Endodermal cell (in vitro differentiated cells): ENCODE results near the gene PLAA. TPM values are rescaled to one million over a fixed set of nuclear protein-coding genes. Genes with fewer than 3 reads are reported as not detected.

Experiments
- DNase-seq: peaks from one replicate; pipeline ENCODE4 v3.0.0-alpha.2; 2017
- H3K27ac ChIP-seq: 2 replicates; pipeline ENCODE4 v1.5.1; 2013; ENCODE audit warnings: mild to moderate bottlenecking, low read depth, low read length, moderate library complexity
- H3K27me3 ChIP-seq: 2 replicates; pipeline ENCODE4 v1.6.1; 2013; ENCODE audit warnings: mild to moderate bottlenecking, low read length, moderate library complexity; ENCODE audit not compliant: insufficient read depth, control insufficient read depth, poor library complexity, severe bottlenecking
- H3K36me3 ChIP-seq: 2 replicates; pipeline ENCODE4 v1.7.0; 2013; ENCODE audit warnings: mild to moderate bottlenecking, low read length, moderate library complexity; ENCODE audit not compliant: control insufficient read depth, insufficient read depth
- H3K4me1 ChIP-seq: one replicate; pipeline ENCODE4 v1.7.0; 2013; ENCODE audit warnings: low read length; ENCODE audit not compliant: control insufficient read depth, insufficient read depth
- H3K4me3 ChIP-seq: 2 replicates; pipeline ENCODE4 v1.5.1; 2013; ENCODE audit warnings: mild to moderate bottlenecking, low read length, moderate library complexity
- H3K9ac ChIP-seq: 2 replicates; pipeline ENCODE4 v1.6.1; 2013; ENCODE audit warnings: mild to moderate bottlenecking, low read length, moderate library complexity; ENCODE audit not compliant: poor library complexity, severe bottlenecking; ENCODE audit errors: extremely low read depth
- H3K9me3 ChIP-seq: 2 replicates; pipeline ENCODE4 v1.6.1; 2013; ENCODE audit warnings: mild to moderate bottlenecking, low read length, moderate library complexity; ENCODE audit not compliant: control insufficient read depth
- H3K27ac Mint-ChIP-seq: 2 replicates; pipeline ENCODE4 v1.8.0; 2020; ENCODE audit warnings: mixed read lengths
- H3K27me3 Mint-ChIP-seq: 2 replicates; pipeline ENCODE4 v1.8.0; 2021; ENCODE audit warnings: mild to moderate bottlenecking, mixed read lengths; ENCODE audit not compliant: insufficient read depth
- H3K36me3 Mint-ChIP-seq: 2 replicates; pipeline ENCODE4 v1.8.0; 2020; ENCODE audit warnings: low read depth, mixed read lengths
- H3K4me1 Mint-ChIP-seq: 2 replicates; pipeline ENCODE4 v1.8.0; 2020; ENCODE audit warnings: mixed read lengths
- H3K4me3 Mint-ChIP-seq: 2 replicates; pipeline ENCODE4 v1.8.0; 2020; ENCODE audit warnings: mild to moderate bottlenecking, moderate library complexity, mixed read lengths
- H3K9me3 Mint-ChIP-seq: 2 replicates; pipeline ENCODE4 v1.8.0; 2020; ENCODE audit warnings: mild to moderate bottlenecking, mixed read lengths
- CTCF ChIP-seq: fragments of 200-600 bp; sonication (generic); conservative IDR thresholded peaks from 2 replicates; pipeline ENCODE4 v1.5.0; 2021; ENCODE audit warnings: antibody characterized with exemption, mild to moderate bottlenecking
- WGBS, 2 experiments: methylation state at CpG; one replicate each; pipeline versions ENCODE4 v1.1.5 to v1.1.7; 2013; ENCODE audit warnings: missing lambda C conversion rate in 2 of 2, mixed read lengths in 1 of 2; ENCODE audit not compliant: insufficient coverage in 1 of 2, insufficient read length in 1 of 2; 5-methylcytosine and 5-hydroxymethylcytosine counted together
- total RNA-seq, 2 donors: library from RNA; stranded (reverse); fragmentation: NEBNext Ultra II Directional in 1 of 2; extraction: Animal tissue kit (Norgen Biotek cat#: 25700) in 1 of 2; gene quantifications; 2 replicates in 1 of 2; 3 replicates in 1 of 2; pipeline ENCODE4 v1.2.1, GENCODE V29; 2021

The PLAA gene
- total RNA-seq, 2 donors from 2014 or later, result 41.3 to 49.8 TPM

- Mint-ChIP-seq H3K4me3 (no peak overlapping the region), H3K4me1 (peaks cover 20% of the 10 kb centered on the region), H3K36me3 (no peaks in the 10 kb centered on the region), H3K27ac (no peak overlapping the region), H3K27me3 (no peaks in the 10 kb centered on the region), H3K9me3 (peaks cover 8% of the 10 kb centered on the region)
- no peaks in the 10 kb centered on the region for H3K4me1 ChIP-seq
- no peak for DNase-seq
- H3K9ac ChIP-seq, result no peak overlapping the region
- H3K4me3 ChIP-seq, result no peak overlapping the region
- peaks cover 15% of the 10 kb centered on the region for H3K9me3 ChIP-seq
- 88 to 97% methylated on average over 1 of the region's 1 CpG for WGBS, 2 experiments
- no peaks in the 10 kb centered on the region for H3K27me3 ChIP-seq
- no peak overlapping the region for H3K27ac ChIP-seq
- no peaks in the 10 kb centered on the region for H3K36me3 ChIP-seq
- no peak for TF ChIP-seq CTCF
Measured at GRCh38 chr9:26971721-26972120, 24.7 kb upstream of the PLAA start.

DNA sequence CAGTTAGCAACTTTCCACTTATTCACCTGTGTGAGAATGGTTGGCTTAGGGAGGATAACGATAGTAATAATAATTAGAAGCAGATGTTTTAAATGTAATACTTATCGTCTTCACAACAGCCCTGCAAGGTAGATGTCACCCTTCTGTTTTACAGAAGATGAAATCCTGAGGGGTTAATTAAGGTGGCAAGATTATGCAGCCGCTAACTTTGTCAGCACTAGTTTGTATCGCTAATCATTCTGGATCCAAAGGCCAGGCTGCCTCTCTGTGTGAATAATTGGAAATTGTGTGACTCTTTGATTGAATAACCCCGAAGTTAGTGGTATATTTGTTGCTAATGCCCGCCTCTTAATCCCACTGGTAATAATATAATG is 9.8 kb upstream of the PLAA start:
- Histone ChIP-seq H3K9me3 (no peaks in the 10 kb centered on the region), H3K27me3 (no peaks in the 10 kb centered on the region), H3K9ac (peak overlapping the region; percentile 94), H3K27ac (peak overlapping the region; percentile 96), H3K36me3 (peaks cover 1% of the 10 kb centered on the region), H3K4me3 (peak overlapping the region; percentile 94), H3K4me1 (no peaks in the 10 kb centered on the region)
- H3K36me3 Mint-ChIP-seq, result peaks cover 5% of the 10 kb centered on the region
- peak overlapping the region; percentile 82 for H3K4me3 Mint-ChIP-seq
- no peak for DNase-seq
- H3K4me1 Mint-ChIP-seq, result peaks cover 11% of the 10 kb centered on the region
- H3K27ac Mint-ChIP-seq, result peak overlapping the region; percentile 94
- no peak for TF ChIP-seq CTCF
- WGBS, 2 experiments, result 49 to 93% methylated on average over 3 to 6 of the region's 6 CpGs
- H3K9me3 Mint-ChIP-seq, result no peaks in the 10 kb centered on the region
- H3K27me3 Mint-ChIP-seq, result no peaks in the 10 kb centered on the region

GRCh38 chr9:26955921-26956859 is 9.1 kb upstream of the PLAA start, which contains the start of gene IFT74:
TSS of gene IFT74 (plus strand) at chr9:26956412. CDS start at chr9:26961968, 5,556 bp downstream.
- Histone ChIP-seq H3K9ac (peak within 1 kb of the TSS; percentile 94), H3K27me3 (no peaks in the 10 kb centered on the region), H3K4me3 (peak within 1 kb of the TSS; percentile 94), H3K27ac (peak within 1 kb of the TSS; percentile 96), H3K4me1 (no peaks in the 10 kb centered on the region), H3K9me3 (no peaks in the 10 kb centered on the region), H3K36me3 (no peaks in the 10 kb centered on the region)
- WGBS, 2 experiments, result 6 to 21% methylated on average over 25 to 53 of the region's 53 CpGs
- no peaks in the 10 kb centered on the region for H3K9me3 Mint-ChIP-seq
- peak within 1 kb of the TSS; percentile 94 for H3K27ac Mint-ChIP-seq
- DNase-seq, result peak; percentile 97
- TF ChIP-seq CTCF, result no peak
- H3K36me3 Mint-ChIP-seq, result no peaks in the 10 kb centered on the region
- H3K27me3 Mint-ChIP-seq, result no peaks in the 10 kb centered on the region
- peaks cover 11% of the 10 kb centered on the region for H3K4me1 Mint-ChIP-seq
- peak within 1 kb of the TSS; percentile 82 for H3K4me3 Mint-ChIP-seq
